ENCODE measurements around the gene ESAM. TPM values are rescaled to one million over a fixed set of nuclear protein-coding genes. Genes with fewer than 3 reads are reported as not detected.

Gene ESAM
- total RNA-seq, 6 experiments from 2014 or later: 6.1 to 15.3 (median 9.7) TPM

DNA sequence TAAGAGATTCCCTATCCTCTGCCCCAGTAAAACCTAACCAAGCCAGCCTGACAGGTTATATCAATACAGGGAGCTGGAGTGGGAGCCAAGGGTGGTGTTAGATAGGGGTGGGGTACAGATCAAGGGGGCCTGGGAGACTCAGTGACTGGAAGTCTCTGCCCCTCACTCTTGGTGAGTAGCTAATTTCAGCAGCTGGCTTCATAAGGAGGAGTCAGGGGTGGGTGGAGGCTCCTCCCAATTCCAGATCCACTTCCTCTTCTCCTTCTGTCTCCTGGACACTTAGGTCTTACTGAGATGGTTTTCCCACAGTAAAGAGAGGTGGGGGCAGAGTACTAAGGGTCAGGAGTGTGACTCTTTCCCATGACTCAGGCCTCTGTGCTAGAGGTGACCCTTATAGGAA, 8.9 kb downstream of the ESAM start:
- TF ChIP-seq POLR2A (IDR thresholded peaks at IDR 0.05): no peak
- TF ChIP-seq, protein P1, sequence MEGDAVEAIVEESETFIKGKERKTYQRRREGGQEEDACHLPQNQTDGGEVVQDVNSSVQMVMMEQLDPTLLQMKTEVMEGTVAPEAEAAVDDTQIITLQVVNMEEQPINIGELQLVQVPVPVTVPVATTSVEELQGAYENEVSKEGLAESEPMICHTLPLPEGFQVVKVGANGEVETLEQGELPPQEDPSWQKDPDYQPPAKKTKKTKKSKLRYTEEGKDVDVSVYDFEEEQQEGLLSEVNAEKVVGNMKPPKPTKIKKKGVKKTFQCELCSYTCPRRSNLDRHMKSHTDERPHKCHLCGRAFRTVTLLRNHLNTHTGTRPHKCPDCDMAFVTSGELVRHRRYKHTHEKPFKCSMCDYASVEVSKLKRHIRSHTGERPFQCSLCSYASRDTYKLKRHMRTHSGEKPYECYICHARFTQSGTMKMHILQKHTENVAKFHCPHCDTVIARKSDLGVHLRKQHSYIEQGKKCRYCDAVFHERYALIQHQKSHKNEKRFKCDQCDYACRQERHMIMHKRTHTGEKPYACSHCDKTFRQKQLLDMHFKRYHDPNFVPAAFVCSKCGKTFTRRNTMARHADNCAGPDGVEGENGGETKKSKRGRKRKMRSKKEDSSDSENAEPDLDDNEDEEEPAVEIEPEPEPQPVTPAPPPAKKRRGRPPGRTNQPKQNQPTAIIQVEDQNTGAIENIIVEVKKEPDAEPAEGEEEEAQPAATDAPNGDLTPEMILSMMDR (IDR thresholded peaks at IDR 0.05): no peak
- DNase-seq (no peak), ATAC-seq (no peak)
- H3K36me3 ChIP-seq: no peaks in the 10 kb centered on the region
- H3K27me3 ChIP-seq: no peaks in the 10 kb centered on the region
- intact Hi-C loops (cut with DNase I): no loop called here
- no peaks in the 10 kb centered on the region for H3K9me3 ChIP-seq
- no peak overlapping the region for H3K27ac ChIP-seq
- peaks cover 0 to 8% (median 0%) of the 10 kb centered on the region in 4 donors for H3K4me1 ChIP-seq
- H3K4me3 ChIP-seq: no peak overlapping the region

DNA sequence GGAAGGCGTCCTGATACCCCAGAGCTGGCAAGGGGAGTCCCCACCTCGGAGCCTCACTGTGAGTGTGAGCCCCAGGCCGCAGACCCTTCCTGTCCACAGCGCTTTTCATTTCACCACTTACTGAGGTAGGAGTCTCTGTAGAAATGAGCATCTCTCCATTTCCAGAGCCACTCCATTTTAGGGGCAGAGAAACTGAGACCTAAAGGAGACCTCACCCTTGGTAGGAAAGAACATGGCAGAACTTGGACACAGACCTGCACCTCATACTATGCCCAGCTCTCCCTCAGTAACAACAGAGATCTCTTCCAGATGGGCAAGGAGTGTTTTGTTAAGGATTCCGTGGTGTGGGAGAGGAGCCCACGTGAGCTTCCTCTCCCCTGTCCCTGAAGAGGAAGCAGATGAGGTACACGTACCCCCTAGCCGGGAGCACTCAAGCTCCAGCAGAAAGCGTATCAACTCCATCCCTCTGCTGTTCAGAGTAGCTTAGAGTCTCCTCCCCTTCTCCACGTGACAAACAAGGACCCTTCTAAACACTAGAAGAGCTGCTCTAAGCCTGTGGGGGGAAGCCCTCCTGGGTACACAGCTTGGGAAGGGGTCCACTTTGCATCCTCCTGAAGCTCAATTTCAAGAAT, 9.5 kb downstream of the ESAM start:
- Histone ChIP-seq H3K27ac (no peak overlapping the region), H3K9me3 (no peaks in the 10 kb centered on the region), H3K36me3 (no peaks in the 10 kb centered on the region), H3K27me3 (no peaks in the 10 kb centered on the region), H3K4me3 (no peak overlapping the region), H3K4me1 (peaks cover 0 to 8% (median 0%) of the 10 kb centered on the region in 4 donors)
- DNase-seq (no peak), ATAC-seq (no peak)
- TF ChIP-seq POLR2A (IDR thresholded peaks at IDR 0.05): no peak
- TF ChIP-seq, protein P1 (IDR thresholded peaks at IDR 0.05): no peak
- WGBS (ENCODE audit: insufficient coverage, low coverage, low lambda C conversion rate, missing lambda C conversion rate): 48% methylated on average over 7 of the region's 10 CpGs
- intact Hi-C loops (cut with DNase I): no loop called here

DNA sequence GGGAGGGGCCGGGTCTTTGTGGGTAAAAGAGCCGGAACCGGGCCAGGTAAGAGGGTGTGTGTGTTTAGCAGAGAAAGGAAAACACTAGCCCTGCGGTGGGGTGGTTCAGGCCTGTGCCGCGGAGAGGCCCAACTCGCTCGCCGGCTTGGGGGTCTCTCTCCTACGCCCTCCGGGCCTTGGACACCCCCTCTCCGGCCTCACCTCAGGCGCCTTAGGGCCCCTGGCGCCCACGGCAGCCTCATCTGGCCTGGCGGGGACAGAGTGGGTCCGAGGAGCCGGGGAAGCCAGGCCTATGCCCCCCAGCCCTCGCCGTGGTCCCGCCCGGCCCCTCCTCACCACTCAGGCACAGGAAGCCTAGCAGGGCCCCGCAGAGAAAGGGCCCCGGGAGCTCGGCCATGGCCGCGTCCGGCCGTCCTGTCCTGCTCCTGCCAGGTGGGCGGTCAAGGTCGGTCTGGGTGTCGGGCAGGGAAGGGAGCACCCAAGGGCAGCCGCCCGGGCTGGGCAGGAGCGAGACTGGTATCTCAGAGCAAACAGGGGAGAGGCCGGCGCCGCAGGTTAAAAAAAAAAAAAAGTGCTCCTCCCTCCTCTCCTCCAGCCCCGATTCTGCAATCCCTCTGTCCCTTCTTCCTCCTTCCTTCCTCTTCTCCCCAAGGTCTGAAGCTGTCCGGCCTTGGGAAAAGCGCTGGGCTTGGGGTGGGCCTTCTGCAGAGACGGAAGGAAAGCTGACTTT, 10.2 kb downstream of the ESAM start, which contains the start of gene VSIG2:
VSIG2 (minus strand) TSS at position 515 of the 730 bp plus-strand sequence; CDS start at position 397, 118 bp downstream.
- TF ChIP-seq, protein P1 (IDR thresholded peaks at IDR 0.05): no peak
- no peak for TF ChIP-seq POLR2A (IDR thresholded peaks at IDR 0.05)
- Histone ChIP-seq H3K4me1 (peaks cover 0 to 8% (median 0%) of the 10 kb centered on the region in 4 donors), H3K27me3 (no peaks in the 10 kb centered on the region), H3K9me3 (no peaks in the 10 kb centered on the region), H3K36me3 (no peaks in the 10 kb centered on the region), H3K4me3 (peak within 1 kb of the TSS in 1 of 3 donors; percentile 7), H3K27ac (no peak within 1 kb of the TSS)
- WGBS (ENCODE audit: insufficient coverage, low coverage, low lambda C conversion rate, missing lambda C conversion rate): 18% methylated on average over 18 of the region's 42 CpGs
- peak; percentile 28 to 73 (median 40) for ATAC-seq
- intact Hi-C loops (cut with DNase I): no loop called here
- peak in 2 of 3 donors; percentile 46 to 72 for DNase-seq

- DNase-seq (no peak), ATAC-seq (no peak)
- Histone ChIP-seq H3K9me3 (no peaks in the 10 kb centered on the region), H3K27me3 (no peaks in the 10 kb centered on the region), H3K4me1 (peaks cover 0 to 13% (median 0%) of the 10 kb centered on the region in 4 donors), H3K36me3 (no peaks in the 10 kb centered on the region), H3K27ac (no peak overlapping the region), H3K4me3 (no peak overlapping the region)
- TF ChIP-seq POLR2A (IDR thresholded peaks at IDR 0.05): no peak
- TF ChIP-seq, protein P1 (IDR thresholded peaks at IDR 0.05): no peak
- 0% methylated on average over 1 of the region's 11 CpGs for WGBS (ENCODE audit: insufficient coverage, low coverage, low lambda C conversion rate, missing lambda C conversion rate)
- intact Hi-C loops (cut with DNase I): no loop called here
Measured at GRCh38 chr11:124751391-124751740, 10.7 kb downstream of the ESAM start.

Data from right lobe of liver (tissue), 6 donors.